GM19193 (cell line): ENCODE data around the gene ABCC5.

Source experiments
- POLR2A ChIP-seq: IDR thresholded peaks from 4 replicates; pipeline ENCODE4 v1.6.1; 2011; ENCODE audit not compliant: insufficient read depth, insufficient read length; ENCODE audit errors: extremely low read depth

Gene ABCC5

DNA sequence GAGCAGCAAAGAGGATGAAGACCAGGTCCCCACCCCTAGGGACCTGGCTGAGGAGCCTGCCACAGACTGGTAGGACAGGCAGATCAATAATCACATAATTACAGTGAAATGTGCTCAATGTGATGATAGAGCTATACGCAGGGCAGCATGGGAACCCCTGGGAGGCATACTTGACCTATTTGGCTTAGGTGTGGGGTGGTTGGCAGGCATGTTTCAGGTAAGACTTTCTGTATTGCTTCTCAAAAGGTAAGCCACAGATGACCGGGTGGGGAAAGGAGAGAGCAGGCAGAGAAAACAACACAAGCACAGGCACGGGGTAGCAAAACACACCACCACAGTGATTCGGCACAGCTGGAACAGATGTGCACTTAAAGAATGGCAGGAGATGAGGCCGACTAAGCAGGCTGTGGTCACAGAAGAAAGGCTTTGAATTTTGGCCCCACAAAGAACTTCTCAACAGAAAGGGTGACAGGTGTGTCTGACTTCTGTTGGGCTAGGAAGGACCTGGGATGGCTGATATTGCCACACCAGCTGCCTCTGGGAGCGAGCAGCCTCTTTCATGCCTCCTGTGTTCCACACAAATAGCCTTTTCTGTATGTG, 64.1 kb downstream of the ABCC5 start:
- TF ChIP-seq POLR2A: no peak

- TF ChIP-seq POLR2A: no peak
Observed at GRCh38 chr3:183951459-183951858, 66.2 kb downstream of the ABCC5 start.

DNA sequence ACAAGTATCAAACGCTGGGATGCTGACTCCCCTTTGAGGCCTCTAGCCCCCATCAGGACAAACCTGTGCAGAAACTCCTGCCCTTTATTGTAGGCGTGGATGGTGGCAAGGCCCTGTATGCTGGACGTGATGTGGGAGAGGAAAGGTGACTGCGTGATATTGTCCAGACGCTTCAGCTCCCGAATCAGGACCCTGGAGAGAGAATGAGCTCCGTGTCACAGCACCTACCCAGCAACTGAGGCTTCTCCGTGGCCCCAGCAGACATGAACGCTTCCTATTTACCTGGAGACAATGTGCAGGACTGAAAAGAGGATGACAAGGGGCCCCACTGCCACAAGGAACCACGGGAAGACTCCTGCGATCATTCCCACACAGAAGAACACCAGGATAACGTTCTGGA, 68.0 kb downstream of the ABCC5 start:
- no peak for TF ChIP-seq POLR2A

DNA sequence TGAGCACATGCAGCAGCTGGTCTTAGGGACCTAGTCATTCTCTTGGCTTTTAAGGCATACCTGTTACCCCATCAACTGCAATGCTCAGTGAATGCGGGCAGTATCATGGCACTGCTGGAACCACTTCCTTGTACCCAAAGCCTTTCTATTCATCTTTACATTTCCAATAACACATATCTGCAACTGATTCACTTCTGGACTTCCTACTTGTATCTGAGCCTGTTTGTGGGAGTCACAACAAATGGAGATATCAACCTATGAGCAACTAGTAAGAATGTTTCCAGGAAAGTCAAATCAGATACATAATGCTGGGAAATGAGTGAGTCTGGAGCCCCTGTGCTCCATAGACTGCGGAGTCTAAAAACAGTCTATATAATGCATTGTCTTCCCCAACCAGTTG, 71.6 kb downstream of the ABCC5 start:
- no peak for TF ChIP-seq POLR2A

DNA sequence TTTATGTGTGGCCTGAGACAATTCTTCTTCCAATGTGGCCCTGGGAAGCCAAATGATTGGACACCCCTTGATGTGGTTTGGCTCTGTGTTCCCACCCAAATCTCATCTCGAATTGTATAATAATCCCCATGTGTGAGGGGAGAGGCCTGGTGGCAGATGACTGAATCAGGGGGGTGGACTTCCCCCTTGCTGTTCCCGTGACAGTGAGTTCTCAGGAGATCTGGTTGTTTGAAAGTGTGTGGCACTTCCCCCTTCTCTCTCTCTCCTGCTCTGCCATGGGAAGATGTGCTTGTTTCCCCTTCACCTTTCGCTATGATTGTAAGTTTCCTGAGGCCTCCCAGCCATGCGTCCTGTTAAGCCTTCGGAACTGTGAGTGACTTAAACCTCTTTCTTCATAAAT, 72.9 kb downstream of the ABCC5 start:
- no peak for TF ChIP-seq POLR2A

GRCh38 chr3:183943739-183944138, 73.9 kb downstream of the ABCC5 start:
- TF ChIP-seq POLR2A: no peak

- TF ChIP-seq POLR2A: no peak
Observed at GRCh38 chr3:183941216-183941615, 76.5 kb downstream of the ABCC5 start.

GRCh38 chr3:183937601-183938286, 79.9 kb downstream of the ABCC5 start:
- no peak for TF ChIP-seq POLR2A

- no peak for TF ChIP-seq POLR2A
Observed at GRCh38 chr3:183933160-183933559, 84.5 kb downstream of the ABCC5 start.

- TF ChIP-seq POLR2A: no peak
Observed at GRCh38 chr3:183931881-183932280, 85.8 kb downstream of the ABCC5 start.

GRCh38 chr3:183930086-183930485, 87.6 kb downstream of the ABCC5 start:
- TF ChIP-seq POLR2A: no peak

- TF ChIP-seq POLR2A: no peak
Observed at GRCh38 chr3:183927059-183927458, 90.6 kb downstream of the ABCC5 start.

GRCh38 chr3:183924956-183925355, 92.7 kb downstream of the ABCC5 start:
- TF ChIP-seq POLR2A: no peak

GRCh38 chr3:183924543-183924942, 93.1 kb downstream of the ABCC5 start:
- no peak for TF ChIP-seq POLR2A

- TF ChIP-seq POLR2A: no peak
Observed at GRCh38 chr3:183922421-183922820, 95.3 kb downstream of the ABCC5 start.

DNA sequence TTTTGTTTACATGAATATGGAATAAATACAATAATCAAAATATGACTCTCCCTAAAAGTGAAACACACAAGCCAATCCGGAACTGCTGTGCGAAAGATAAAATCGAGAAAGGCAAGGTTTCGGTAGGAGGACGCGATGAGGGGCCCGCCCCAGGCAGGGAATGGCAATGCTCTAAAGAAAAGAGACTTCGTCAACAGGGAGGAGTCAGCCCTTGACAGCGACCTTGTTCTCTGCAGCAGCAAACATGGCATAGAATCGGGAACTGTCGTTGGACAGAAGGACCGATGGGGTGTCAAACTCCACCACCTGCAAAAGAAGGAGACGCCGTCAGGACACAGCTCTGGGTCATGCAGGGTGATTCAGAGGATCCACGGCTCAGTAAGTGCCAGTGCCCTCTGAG, 96.6 kb downstream of the ABCC5 start:
- no peak for TF ChIP-seq POLR2A
